Nephron progenitor cell (in vitro differentiated cells): ENCODE measurements around the gene MRTO4.
A peak's percentile ranks its signal among the peaks of the same experiment; 100 is the strongest.
"Not testable (repeated sequence)": the region's sequence is repeated elsewhere in the genome, so short reads cannot be mapped to it uniquely, and the experiment has no call there.

ENCODE experiments used
- DNase-seq: peaks from one replicate; pipeline ENCODE4 v3.0.0; 2021
- H3K27ac Mint-ChIP-seq: 2 replicates; pipeline ENCODE4 v1.8.0; 2021; ENCODE audit warnings: mild to moderate bottlenecking, moderate library complexity, mixed read lengths
- H3K27me3 Mint-ChIP-seq: 2 replicates; pipeline ENCODE4 v1.8.0; 2021; ENCODE audit warnings: mild to moderate bottlenecking, low read depth, mixed read lengths; ENCODE audit not compliant: poor library complexity
- H3K36me3 Mint-ChIP-seq: 2 replicates; pipeline ENCODE4 v1.8.0; 2021; ENCODE audit warnings: low read depth, mixed read lengths
- H3K4me1 Mint-ChIP-seq: 2 replicates; pipeline ENCODE4 v1.8.0; 2021; ENCODE audit warnings: mixed read lengths
- H3K4me3 Mint-ChIP-seq: 2 replicates; pipeline ENCODE4 v1.8.0; 2021; ENCODE audit warnings: mild to moderate bottlenecking, moderate library complexity, mixed read lengths
- H3K9me3 Mint-ChIP-seq: 2 replicates; pipeline ENCODE4 v1.8.0; 2021; ENCODE audit warnings: mild to moderate bottlenecking, moderate library complexity, mixed read lengths
- CTCF ChIP-seq: fragments of 200-600 bp; sonication (generic); IDR thresholded peaks from 2 replicates; pipeline ENCODE4 v1.5.0; 2021; ENCODE audit warnings: antibody characterized with exemption

MRTO4 gene

GRCh38 chr1:19260211-19261138 lies 8.9 kb downstream of the MRTO4 start:
- no peaks in the 10 kb centered on the region for H3K4me1 Mint-ChIP-seq
- no peak overlapping the region for H3K4me3 Mint-ChIP-seq

GRCh38 chr1:19262047-19262446 lies 10.4 kb downstream of the MRTO4 start:
- H3K27ac Mint-ChIP-seq: peak overlapping the region; percentile 19
- no peak overlapping the region for H3K4me3 Mint-ChIP-seq
- no peak for DNase-seq
- H3K36me3 Mint-ChIP-seq: peaks cover 5% of the 10 kb centered on the region
- no peaks in the 10 kb centered on the region for H3K9me3 Mint-ChIP-seq
- H3K27me3 Mint-ChIP-seq: no peaks in the 10 kb centered on the region
- no peaks in the 10 kb centered on the region for H3K4me1 Mint-ChIP-seq
- no peak for TF ChIP-seq CTCF

More at GRCh38 chr1:19260211-19261138, 8.9 kb downstream of the MRTO4 start:
- Mint-ChIP-seq H3K36me3 (peaks cover 11% of the 10 kb centered on the region), H3K27ac (no peak overlapping the region), H3K27me3 (no peaks in the 10 kb centered on the region), H3K9me3 (no peaks in the 10 kb centered on the region)
- TF ChIP-seq CTCF: no peak
- no peak for DNase-seq

- Mint-ChIP-seq H3K36me3 (no peaks in the 10 kb centered on the region), H3K4me1 (no peaks in the 10 kb centered on the region), H3K9me3 (no peaks in the 10 kb centered on the region), H3K27me3 (no peaks in the 10 kb centered on the region), H3K4me3 (no peak overlapping the region), H3K27ac (no peak overlapping the region)
- TF ChIP-seq CTCF: no peak
- no peak for DNase-seq
Observed at GRCh38 chr1:19262744-19263143, 11.1 kb downstream of the MRTO4 start.

GRCh38 chr1:19268445-19268844 lies 16.8 kb downstream of the MRTO4 start:
- H3K36me3 Mint-ChIP-seq: peaks cover 5% of the 10 kb centered on the region

DNA sequence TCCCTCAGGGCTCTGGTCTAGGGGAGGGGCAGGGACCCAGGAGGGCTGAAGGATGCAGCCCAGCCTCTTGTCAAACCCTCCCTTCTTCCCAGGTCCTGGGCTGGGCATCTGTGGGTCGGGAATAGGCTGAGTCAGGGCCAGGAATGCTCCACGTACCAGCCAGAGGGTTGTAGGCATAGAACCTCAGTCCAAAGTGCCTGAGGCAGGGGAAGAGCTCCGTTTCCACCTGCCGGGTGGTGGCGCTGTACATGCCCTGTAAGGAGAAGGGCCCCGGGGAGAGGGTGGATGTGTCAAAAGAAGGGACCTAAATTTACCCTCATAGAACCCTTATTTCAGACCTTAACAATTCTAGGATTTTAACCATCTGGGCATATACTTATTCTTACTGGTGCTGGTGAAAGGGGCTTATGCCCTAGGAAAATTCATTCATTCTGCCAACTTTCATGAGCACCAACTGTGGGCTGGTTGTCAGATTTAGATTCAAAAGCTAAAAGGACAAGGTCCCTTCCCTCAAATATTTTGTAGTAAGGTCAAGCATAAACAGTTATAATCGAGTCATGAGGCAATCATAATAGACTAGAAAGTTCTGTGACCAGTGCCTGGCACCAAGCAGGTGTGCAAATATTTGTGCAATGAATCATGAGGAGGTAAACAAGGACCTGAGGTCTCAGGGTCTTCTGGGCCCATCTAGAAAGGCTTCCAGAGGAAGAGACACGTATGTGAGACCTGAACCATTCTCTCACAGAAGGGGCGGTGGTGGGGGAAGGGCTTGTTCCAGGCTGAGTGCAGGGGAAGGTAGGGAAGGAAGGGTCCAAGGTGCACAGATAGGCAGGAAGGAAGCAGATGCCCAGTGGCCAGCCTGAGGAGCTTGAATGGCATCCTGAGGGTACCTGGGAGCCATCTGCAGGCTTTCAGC lies 18.1 kb downstream of the MRTO4 start:
- not testable (repeated sequence) for H3K36me3 Mint-ChIP-seq, H3K4me1 Mint-ChIP-seq, H3K9me3 Mint-ChIP-seq, H3K27ac Mint-ChIP-seq, DNase-seq, H3K27me3 Mint-ChIP-seq, H3K4me3 Mint-ChIP-seq

More at GRCh38 chr1:19268445-19268844, 16.8 kb downstream of the MRTO4 start:
- Mint-ChIP-seq H3K4me1 (no peaks in the 10 kb centered on the region), H3K9me3 (no peaks in the 10 kb centered on the region), H3K27me3 (no peaks in the 10 kb centered on the region), H3K4me3 (no peak overlapping the region), H3K27ac (peak overlapping the region; percentile 64)
- no peak for DNase-seq
- TF ChIP-seq CTCF: no peak

DNA sequence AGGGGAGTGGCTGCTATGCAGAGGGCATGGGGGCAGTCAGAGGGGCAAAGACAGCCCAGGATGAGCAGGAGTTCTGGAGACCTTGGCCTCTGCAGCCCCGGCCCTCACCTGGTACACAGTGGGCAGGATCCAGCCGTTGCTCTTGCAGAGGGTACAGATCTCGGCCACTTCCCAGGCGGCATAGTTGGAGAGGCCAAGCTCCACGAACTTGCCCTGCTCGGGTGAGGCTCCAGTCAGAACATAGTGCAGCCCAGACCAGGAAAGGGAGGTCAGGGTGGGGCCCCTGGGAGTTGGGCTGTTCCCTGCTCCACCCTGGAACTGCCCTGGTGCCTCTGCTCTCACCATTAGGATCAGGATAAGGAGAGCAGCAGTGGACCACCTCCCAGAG lies 18.7 kb downstream of the MRTO4 start:
- not testable (repeated sequence) for H3K4me1 Mint-ChIP-seq, H3K9me3 Mint-ChIP-seq, H3K27ac Mint-ChIP-seq, DNase-seq, H3K36me3 Mint-ChIP-seq, H3K4me3 Mint-ChIP-seq, H3K27me3 Mint-ChIP-seq
